NCI-H1694 treated with DMSO at 0.1 percent for 48 hours (cell line): ENCODE results near the gene ACAA1.
"Not testable (repeated sequence)": the region's sequence is repeated elsewhere in the genome, so short reads cannot be mapped to it uniquely, and the experiment has no call there.

Experiments
- DNase-seq: peaks from one replicate; lab custom pipeline; 2025; lab: John Stamatoyannopoulos, UW

The ACAA1 gene

DNA sequence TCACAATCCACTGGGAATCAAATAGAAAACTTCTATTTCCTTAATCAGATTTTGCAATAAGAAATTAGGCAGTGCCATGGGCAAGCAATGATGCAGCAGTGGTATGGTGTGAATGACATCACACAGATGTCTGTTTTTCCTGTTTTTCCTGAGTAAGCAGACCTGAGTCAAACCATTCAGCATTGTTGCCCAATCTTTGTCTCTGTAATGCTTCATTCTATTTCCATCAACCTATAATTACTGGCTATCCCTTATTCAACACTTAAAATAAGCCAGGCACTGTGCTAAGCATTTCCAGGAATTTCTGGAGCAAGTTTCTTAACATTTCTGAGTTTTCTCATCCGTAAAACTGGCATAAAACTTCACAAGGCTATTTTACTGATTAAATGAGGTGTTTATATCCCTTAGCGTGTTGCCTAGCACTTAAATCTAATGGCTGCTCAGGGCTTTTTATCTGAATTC lies 17.1 kb upstream of the ACAA1 start:
- DNase-seq, result no peak

DNA sequence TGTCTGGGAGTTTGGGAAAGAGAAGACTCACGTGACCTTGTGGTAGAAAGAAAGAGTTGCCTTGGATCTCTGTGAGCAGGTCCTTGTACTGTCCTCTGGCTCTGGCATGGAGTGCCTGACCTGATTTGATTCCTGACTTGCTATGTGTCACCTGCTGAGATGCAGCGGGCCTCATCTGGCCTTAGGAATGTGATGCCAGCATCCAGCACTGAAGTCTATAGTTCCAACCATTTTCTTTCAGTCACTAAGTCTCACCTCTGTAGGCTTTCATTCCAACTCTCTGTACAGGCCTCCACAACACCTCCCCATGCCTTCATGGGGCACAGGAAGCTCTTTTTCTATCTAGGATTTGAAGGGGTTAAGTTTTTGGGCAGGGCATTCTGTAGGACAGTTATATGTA lies 16.3 kb upstream of the ACAA1 start:
- no peak for DNase-seq

DNA sequence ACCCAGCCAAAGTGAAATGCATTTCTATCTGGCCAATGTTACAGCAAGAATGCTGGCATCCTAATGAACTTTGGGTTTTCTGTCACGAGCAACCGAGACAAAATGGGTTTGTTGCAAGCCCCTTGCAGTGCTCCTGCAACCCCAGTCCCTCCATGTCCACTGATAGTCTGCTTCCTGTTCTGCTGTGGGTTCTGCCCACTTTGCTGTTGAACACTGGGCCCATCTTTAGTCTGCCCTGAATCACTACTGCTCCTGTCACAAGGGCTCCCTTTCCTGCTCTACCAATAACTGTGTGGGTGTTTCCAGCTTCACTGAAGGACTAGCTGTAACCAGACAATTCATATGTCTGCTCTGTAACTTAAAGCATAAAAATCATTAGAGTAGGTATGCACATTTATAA lies 15.7 kb upstream of the ACAA1 start:
- no peak for DNase-seq

DNA sequence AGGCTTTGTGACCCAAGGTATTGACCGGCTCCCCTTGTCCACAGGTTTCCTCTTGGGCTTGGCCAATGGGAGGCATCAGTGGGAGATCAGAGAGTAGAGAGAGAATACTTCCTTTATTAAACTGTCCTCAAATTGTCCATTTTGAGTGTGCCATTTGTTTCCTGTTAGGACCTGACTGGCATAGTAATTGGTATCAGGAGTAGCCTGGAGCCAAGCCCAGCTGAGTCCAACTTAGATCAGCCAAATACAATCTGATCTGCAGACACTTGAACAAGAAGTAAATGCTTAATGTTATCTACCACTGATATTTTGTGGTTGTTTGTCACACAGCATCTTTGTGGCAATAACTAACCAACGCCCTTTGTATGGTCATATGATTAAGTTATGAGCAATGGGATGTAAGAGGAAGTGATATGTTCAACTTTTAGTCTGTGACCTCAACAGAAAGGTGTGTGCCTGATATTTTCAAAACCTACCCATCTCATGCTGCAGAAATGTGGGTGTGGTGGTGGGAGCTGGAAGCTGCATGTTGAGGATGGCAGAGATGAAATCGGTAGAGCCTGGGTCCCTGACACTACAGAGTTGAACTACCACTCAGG lies 14.8 kb upstream of the ACAA1 start:
- DNase-seq, result no peak

DNA sequence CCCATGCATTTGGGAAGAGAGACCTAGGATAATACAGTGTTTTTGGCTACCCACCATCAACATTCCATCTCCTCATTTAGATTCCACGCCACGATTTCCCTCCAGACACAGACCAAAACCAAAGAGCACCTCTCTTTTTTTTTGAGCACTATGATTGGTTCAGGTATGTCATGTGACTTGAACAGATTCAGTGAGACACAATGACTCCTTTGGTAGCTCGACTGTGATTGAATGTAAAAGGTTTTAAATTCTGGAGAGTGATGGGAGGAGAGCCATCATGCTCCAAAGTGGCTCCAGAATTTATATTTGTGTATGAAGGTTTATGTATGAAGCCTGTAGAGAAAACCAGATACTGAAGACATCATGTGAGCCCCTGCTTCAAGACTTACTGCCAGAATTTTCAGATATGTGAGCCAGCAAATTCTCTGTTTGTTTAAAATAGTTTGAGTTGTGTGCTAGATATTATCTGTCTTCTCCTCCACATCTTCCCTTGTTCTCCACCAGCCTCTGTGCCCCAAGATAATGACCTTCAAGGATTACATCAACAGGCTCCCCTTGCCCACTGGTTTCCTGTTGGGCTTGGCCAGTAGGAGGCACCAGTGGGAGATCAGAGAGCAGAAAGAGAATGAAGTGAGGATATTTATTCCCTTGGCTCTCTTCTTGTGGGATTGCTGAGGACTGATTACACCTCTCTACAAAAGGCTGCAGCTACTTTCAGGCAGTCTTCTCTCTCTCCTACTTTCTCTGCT lies 14.0 kb upstream of the ACAA1 start:
- no peak for DNase-seq

DNA sequence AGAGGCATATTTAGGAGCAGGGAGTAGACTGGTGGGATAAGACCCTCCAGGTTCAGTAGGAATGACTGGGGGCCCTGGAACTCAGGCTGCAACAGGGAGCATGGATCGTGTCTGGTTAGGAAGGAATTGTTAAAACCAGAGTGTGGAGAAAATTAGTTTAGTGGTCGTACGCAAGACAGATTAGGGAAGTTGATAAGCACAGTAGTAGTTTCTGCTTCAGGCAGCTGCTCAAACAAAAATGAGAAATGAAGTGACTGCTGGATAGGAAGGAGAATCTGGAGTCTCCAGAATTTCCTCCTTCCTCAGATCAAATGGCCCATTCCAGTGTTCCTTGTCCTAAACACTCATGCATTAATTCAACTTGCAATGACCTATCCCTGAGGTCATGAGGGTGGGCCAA lies 12.8 kb upstream of the ACAA1 start:
- DNase-seq, result no peak

DNA sequence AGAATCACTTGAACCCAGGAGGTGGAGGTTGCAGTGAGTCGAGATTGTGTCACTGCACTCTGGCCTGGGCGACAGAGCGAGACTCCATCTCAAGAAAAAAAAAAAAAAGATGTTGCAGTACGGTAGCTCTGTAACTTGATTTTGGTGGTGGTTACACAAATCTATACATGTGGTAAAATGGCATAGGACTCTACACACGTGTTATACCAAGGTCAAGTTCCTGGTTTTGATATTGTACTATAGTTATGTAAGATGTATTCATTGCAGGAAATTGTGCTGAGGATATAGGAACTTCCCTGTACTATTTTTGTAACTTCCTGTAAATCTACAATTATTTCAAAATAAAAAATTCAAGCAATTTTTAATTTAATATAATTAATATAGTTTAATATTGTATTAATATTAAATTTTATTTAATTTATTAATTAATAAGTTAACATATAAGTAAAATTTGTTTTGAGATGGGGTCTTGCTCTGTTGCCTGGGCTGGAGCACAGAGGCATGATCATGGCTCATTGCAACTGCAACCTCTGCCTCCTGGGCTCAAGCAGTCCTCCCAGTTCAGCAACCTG lies 11.5 kb upstream of the ACAA1 start:
- no peak for DNase-seq

DNA sequence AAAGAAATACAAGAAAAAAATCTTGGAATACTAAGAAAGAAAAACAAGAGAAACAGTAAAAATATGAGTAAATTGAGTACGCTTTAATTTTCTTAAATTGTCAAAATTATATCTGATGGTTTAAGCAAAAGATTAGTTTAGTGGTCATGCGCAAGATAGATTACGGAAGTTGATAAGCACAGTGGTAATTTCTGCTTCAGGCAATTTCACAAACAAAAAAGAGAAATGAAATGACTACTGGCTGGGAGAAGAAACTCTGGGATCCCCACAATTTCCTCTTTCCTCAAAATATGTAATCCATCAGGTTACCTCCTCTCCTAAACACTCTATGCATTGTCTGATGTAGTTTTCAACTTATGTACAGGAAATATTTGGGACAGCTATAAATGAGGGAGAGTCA lies 10.5 kb upstream of the ACAA1 start:
- DNase-seq, result no peak

DNA sequence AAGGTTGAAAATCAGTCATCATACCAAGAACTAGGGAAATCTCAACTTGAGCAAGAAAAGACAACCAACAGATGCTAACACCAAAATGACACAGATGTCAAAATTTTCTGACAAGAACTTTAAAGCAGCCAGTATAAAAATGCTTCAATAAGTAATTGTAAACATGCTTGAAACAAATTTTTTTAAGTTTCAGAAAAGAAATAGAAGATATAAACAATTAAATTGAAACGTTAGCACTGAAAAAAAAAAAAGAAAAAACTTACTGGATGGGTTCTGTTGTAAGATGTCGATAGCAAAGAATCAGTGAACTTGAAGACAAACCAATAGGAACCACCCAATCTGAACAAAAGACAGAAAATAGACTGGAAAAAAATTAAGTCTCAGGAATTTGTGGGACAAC lies 9.6 kb upstream of the ACAA1 start:
- DNase-seq, result no peak

DNA sequence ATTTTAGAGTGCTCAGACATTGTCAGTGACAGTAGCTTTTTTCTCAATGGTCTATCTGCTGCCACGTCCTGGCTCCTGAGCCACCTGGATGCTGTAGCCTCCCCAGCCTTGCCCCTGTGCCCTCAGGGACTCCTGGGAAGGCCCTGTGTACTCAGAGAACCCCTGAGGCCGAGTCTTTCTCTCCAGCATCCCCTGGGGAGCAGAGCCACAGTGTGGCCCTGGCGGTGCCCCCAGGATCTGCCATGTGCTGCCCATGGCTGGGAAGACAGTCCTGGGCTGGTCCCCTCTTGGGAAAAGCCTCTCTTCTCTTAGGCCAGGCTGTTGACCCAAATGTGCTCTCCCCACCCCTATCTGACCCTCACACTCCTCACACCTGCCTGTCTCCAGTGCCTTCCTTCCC lies 6.6 kb upstream of the ACAA1 start:
- DNase-seq, result no peak

DNA sequence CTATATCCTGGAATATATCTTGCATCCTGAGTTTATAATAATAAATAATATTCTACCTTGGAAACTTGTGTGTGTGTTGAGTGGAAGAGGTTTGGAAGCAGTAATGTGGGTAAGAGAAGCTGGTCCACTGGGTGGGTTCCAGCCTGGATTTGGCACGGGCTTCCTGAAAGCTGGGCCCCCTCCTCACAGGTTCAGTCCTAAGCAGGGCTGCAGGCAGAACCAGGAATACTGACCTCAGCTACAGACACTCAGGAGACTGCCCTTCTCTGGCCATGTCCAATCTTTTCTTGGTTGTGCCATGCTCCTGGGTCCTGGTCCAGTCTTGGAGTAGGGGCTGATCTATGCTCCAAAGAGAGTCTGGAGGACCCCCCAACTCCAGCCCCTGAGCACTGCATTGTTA lies 6.0 kb upstream of the ACAA1 start:
- no peak for DNase-seq

DNA sequence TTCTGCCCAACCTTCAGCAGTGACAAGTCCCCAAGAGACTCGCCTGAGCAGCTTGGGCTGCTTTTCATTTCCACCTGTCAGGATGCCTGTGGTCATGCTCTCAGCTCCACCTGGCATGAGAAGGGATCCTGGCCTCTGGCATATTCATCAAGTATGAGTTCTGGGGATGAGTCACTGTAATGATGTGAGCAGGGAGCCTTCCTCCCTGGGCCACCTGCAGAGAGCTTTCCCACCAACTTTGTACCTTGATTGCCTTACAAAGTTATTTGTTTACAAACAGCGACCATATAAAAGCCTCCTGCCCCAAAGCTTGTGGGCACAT lies 5.0 kb upstream of the ACAA1 start:
- DNase-seq, result no peak

DNA sequence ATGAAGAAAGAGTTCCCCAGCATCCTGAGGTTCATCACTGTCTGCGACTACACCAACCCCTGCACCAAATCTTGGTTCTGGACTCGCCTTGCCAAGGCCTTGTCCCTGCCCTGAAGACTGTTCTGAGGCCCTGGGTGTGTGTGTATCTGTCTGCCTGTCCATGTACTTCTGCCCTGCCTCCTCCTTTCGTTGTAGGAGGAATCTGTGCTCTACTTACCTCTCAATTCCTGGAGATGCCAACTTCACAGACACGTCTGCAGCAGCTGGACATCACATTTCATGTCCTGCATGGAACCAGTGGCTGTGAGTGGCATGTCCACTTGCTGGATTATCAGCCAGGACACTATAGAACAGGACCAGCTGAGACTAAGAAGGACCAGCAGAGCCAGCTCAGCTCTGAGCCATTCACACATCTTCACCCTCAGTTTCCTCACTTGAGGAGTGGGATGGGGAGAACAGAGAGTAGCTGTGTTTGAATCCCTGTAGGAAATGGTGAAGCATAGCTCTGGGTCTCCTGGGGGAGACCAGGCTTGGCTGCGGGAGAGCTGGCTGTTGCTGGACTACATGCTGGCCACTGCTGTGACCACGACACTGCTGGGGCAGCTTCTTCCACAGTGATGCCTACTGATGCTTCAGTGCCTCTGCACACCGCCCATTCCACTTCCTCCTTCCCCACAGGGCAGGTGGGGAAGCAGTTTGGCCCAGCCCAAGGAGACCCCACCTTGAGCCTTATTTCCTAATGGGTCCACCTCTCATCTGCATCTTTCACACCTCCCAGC lies 4.4 kb upstream of the ACAA1 start:
- DNase-seq, result no peak

DNA sequence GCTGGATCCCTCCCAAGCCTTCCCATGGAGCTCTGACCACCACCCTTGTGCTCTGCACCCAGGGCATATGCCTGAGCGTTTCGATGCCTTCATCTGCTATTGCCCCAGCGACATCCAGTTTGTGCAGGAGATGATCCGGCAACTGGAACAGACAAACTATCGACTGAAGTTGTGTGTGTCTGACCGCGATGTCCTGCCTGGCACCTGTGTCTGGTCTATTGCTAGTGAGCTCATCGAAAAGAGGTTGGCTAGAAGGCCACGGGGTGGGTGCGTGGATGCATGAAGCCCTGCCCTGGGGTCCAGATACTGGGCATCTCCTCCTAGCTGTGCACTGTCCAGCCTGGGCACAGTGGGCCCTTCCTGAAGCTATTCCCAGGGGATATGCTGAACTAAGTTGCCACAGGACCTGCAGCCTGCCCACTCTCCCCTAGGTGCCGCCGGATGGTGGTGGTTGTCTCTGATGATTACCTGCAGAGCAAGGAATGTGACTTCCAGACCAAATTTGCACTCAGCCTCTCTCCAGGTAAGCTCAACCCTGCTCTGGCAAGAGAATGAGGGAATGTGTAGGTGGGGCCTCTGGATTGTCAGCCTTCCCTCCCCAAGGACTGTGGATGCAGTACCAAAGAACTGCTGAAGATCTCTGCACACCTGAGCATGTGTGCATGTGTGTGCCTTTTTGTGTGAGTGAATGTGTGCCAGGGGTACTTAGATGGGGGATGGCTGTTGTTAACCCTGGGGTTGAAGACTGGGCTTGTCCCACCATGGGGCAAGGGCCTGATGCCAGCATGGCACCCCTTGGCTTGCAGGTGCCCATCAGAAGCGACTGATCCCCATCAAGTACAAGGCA lies 3.6 kb upstream of the ACAA1 start:
- DNase-seq, result no peak

DNA sequence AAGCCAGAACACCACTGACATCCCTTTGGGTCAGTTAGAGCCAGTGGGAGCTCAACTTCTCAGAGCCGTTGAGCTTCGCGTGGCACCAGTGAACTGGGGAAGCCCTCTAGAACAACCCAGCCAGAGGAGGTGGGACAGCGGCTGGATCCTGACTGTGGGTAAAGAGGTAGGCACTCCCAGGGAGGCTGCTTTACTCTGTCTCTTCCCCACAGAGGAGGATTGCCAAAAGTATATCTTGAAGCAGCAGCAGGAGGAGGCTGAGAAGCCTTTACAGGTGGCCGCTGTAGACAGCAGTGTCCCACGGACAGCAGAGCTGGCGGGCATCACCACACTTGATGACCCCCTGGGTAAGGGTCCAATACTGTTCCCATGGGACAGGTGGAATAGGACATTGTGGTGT lies 2.7 kb upstream of the ACAA1 start:
- no peak for DNase-seq

DNA sequence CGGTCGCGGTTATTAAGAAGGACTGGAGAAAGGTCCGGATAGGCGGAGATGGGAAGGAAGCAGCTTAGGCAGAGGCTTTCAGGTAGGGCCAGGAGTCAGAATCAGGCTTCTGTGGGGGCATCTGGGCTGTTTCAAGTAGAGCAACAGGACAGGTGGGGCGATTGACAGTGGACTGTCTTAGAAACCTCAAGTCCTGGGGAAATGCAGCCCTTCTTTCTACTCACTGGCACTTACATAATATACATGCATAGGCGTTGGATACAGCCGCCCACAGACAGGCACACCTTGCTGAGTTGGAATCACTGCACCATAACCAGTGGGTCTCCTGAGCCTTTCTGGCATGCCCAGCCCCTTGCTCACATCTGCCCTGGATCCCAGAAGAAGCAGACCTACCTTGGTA lies 2.3 kb upstream of the ACAA1 start:
- DNase-seq, result no peak

DNA sequence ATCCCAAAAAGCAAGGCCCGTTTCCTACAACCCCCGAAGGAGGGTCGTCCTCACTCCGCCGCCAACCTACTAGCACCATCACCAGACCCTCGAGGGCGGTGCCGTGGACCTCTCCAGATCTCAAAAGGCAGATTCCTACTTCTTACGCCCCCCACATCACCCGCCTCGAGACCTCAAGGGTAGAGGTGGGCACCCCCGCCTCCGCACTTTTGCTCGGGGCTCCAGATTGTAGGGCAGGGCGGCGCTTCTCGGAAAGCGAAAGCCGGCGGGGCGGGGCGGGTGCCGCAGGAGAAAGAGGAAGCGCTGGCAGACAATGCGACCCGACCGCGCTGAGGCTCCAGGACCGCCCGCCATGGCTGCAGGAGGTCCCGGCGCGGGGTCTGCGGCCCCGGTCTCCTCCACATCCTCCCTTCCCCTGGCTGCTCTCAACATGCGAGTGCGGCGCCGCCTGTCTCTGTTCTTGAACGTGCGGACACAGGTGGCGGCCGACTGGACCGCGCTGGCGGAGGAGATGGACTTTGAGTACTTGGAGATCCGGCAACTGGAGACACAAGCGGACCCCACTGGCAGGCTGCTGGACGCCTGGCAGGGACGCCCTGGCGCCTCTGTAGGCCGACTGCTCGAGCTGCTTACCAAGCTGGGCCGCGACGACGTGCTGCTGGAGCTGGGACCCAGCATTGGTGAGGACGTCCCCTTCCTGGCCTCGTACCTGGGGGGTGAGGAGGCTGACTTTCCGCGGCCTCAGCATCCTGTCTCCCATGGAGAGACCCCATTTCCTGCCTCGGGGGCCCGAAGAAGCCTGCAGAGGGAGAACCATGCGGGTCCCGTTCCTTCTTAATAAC lies 1.6 kb upstream of the ACAA1 start, which contains the start of gene MYD88:
Gene MYD88 (plus strand): TSS at position 313 of the 842 bp plus-strand sequence. CDS start 40 bp downstream, at position 353.
- DNase-seq, result no peak

DNA sequence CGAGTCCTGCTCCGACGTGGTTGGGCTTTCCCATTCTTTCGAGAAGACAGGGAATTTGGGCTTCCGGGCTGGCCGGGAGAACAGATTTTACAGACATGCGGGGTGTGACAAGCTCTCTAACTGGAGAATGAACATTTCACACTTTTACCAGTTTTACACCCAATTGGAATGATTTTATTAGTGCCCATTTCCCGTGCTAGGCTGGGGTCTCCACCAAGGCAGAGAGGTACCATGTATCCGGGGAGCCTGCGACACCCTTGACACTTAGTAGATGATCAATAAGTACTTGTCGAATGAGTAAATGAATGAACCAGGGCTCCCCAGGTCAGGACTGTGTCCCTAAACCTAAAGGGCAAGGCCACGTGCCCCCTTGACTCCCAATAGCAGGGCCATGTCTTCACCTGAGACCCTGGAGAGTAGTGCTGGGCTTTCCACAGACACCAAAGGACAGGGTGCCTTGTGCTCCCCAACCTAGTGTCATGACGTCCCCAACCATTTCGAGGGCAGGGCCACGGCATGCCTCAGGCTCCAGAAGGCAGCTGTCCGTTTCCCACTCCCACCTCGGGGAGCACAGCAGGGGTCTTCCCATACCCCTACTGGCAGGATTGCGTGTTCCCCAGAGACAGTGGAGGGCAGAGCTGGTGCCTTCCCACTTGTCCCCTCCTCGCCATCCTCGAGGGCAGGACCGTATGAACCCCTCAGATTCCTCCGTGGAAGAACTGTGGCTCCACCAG lies 855 bp upstream of the ACAA1 start:
- DNase-seq, result no peak

DNA sequence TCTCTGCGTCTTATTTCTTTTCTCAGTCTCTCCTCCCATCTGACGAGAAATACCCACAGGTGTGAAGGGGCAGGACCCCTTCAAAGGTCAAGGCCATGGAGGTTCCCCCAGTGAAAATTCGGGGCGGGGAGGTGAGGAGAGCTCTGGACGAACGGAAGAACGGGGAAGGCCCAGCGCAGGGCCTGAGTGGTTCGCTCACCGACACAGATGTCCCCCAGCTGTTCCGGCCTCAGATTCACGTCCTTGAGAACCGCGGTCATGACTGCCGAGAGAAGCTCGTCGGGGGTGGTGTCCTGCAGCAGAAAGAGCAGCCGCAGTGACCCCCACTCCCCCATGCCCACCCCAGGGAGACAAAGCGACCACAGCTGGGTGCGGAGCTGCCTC lies 542 bp downstream of the ACAA1 start:
- DNase-seq, result no peak

DNA sequence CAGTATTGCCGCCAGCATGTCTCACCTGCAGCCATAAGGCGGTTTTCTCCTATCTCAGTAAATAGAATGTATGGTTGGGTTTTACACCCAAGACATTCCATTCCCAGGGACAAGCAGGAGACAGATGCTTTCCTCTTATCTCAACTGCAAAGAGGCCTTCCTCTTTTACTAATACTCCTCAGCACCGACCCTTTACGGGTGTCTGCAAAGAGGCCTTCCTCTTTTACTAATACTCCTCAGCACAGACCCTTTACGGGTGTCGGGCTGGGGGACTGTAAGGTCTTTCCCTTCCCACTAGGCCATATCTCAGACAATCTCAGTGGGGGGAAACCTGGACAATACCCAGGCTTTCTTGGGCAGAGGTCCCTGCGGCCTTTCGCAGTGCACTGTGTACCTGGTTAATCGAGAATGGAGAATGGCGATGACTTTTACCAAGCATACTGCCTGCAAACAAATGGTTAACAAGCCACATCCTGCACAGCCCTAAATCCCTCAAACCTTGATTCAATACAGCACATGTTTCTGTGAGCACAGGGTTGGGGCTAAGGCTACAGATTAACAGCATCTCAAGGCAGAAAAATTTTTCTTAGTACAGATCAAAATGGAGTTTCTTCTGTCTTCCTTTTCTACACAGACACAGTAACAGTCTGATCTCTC lies 1.2 kb downstream of the ACAA1 start:
- not testable (repeated sequence) for DNase-seq
